ENCODE results near the gene VLDLR.
A peak's percentile ranks its signal among the peaks of the same experiment; 100 is the strongest.

Gene VLDLR

GRCh38 chr9:2620919-2621721, 467 bp upstream of the VLDLR start:
- DNase-seq, result peak in 55 of 56 donors; percentile 24 to 87 (median 71)

- DNase-seq, result peak in 36 of 56 donors; percentile 11 to 75 (median 55)
These were observed 1.1 kb downstream of the VLDLR start for GRCh38 chr9:2622461-2623287.

GRCh38 chr9:2623288-2624050, 1.9 kb downstream of the VLDLR start:
- DNase-seq, result peak; percentile 6 to 85 (median 66)

- DNase-seq, result no peak
These were observed 2.6 kb downstream of the VLDLR start for GRCh38 chr9:2624051-2624682.

- no peak for DNase-seq
These were observed 3.8 kb downstream of the VLDLR start for GRCh38 chr9:2625427-2625826.

GRCh38 chr9:2628919-2629318, 7.3 kb downstream of the VLDLR start:
- no peak for DNase-seq

GRCh38 chr9:2630158-2630557, 8.6 kb downstream of the VLDLR start:
- no peak for DNase-seq

GRCh38 chr9:2631263-2631662, 9.7 kb downstream of the VLDLR start:
- DNase-seq, result no peak

GRCh38 chr9:2634153-2634552, 12.6 kb downstream of the VLDLR start:
- peak in 35 of 56 donors; percentile 6 to 60 (median 37) for DNase-seq

GRCh38 chr9:2634818-2635217, 13.2 kb downstream of the VLDLR start:
- no peak for DNase-seq

GRCh38 chr9:2635922-2636321, 14.3 kb downstream of the VLDLR start:
- DNase-seq, result no peak

- DNase-seq, result no peak
These were observed 15.8 kb downstream of the VLDLR start for GRCh38 chr9:2637390-2637789.

GRCh38 chr9:2638871-2639673, 17.5 kb downstream of the VLDLR start:
- no peak for DNase-seq

GRCh38 chr9:2639786-2640185, 18.2 kb downstream of the VLDLR start:
- no peak for DNase-seq

GRCh38 chr9:2640570-2640969, 19.0 kb downstream of the VLDLR start:
- no peak for DNase-seq

GRCh38 chr9:2641033-2641432, 19.4 kb downstream of the VLDLR start:
- no peak for DNase-seq

- no peak for DNase-seq
These were observed 20.5 kb downstream of the VLDLR start for GRCh38 chr9:2642068-2642467.

- DNase-seq, result no peak
These were observed 24.0 kb downstream of the VLDLR start for GRCh38 chr9:2645569-2645968.

- DNase-seq, result no peak
These were observed 33.9 kb downstream of the VLDLR start for GRCh38 chr9:2655411-2655901.

GRCh38 chr9:2657427-2657826, 35.8 kb downstream of the VLDLR start:
- DNase-seq, result no peak

Data from nucleus accumbens (tissue), 56 donors.